Measurements from ENCODE around the gene SGSM2. TPM values are rescaled to one million over a fixed set of nuclear protein-coding genes. Genes with fewer than 3 reads are reported as not detected.

The SGSM2 gene
- total and polyA plus RNA-seq, 2 of the 13 experiments (the other 11 are each of a cell fraction or from before 2014, with no cell fraction given): 30.4 to 51.3 TPM

GRCh38 chr17:2336215-2336851 is 968 bp upstream of the SGSM2 start, which contains the start of gene TSR1 (continued):
- TF ChIP-seq, protein P1, sequence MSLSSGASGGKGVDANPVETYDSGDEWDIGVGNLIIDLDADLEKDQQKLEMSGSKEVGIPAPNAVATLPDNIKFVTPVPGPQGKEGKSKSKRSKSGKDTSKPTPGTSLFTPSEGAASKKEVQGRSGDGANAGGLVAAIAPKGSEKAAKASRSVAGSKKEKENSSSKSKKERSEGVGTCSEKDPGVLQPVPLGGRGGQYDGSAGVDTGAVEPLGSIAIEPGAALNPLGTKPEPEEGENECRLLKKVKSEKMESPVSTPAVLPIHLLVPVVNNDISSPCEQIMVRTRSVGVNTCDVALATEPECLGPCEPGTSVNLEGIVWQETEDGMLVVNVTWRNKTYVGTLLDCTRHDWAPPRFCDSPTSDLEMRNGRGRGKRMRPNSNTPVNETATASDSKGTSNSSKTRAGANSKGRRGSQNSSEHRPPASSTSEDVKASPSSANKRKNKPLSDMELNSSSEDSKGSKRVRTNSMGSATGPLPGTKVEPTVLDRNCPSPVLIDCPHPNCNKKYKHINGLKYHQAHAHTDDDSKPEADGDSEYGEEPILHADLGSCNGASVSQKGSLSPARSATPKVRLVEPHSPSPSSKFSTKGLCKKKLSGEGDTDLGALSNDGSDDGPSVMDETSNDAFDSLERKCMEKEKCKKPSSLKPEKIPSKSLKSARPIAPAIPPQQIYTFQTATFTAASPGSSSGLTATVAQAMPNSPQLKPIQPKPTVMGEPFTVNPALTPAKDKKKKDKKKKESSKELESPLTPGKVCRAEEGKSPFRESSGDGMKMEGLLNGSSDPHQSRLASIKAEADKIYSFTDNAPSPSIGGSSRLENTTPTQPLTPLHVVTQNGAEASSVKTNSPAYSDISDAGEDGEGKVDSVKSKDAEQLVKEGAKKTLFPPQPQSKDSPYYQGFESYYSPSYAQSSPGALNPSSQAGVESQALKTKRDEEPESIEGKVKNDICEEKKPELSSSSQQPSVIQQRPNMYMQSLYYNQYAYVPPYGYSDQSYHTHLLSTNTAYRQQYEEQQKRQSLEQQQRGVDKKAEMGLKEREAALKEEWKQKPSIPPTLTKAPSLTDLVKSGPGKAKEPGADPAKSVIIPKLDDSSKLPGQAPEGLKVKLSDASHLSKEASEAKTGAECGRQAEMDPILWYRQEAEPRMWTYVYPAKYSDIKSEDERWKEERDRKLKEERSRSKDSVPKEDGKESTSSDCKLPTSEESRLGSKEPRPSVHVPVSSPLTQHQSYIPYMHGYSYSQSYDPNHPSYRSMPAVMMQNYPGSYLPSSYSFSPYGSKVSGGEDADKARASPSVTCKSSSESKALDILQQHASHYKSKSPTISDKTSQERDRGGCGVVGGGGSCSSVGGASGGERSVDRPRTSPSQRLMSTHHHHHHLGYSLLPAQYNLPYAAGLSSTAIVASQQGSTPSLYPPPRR (CRISPR knock-in tag; IDR thresholded peaks at IDR 0.05; ENCODE audit: borderline replicate concordance): peak; percentile 13; the same call in 1 of the 2 replicates
- no peak for TF ChIP-seq SYNCRIP (IDR thresholded peaks at IDR 0.05; ENCODE audit: insufficient read depth, low read depth, low read length)
- peak; percentile 97 for TF ChIP-seq SIN3B (IDR thresholded peaks at IDR 0.05; ENCODE audit: low read length)
- TF ChIP-seq, protein P2, sequence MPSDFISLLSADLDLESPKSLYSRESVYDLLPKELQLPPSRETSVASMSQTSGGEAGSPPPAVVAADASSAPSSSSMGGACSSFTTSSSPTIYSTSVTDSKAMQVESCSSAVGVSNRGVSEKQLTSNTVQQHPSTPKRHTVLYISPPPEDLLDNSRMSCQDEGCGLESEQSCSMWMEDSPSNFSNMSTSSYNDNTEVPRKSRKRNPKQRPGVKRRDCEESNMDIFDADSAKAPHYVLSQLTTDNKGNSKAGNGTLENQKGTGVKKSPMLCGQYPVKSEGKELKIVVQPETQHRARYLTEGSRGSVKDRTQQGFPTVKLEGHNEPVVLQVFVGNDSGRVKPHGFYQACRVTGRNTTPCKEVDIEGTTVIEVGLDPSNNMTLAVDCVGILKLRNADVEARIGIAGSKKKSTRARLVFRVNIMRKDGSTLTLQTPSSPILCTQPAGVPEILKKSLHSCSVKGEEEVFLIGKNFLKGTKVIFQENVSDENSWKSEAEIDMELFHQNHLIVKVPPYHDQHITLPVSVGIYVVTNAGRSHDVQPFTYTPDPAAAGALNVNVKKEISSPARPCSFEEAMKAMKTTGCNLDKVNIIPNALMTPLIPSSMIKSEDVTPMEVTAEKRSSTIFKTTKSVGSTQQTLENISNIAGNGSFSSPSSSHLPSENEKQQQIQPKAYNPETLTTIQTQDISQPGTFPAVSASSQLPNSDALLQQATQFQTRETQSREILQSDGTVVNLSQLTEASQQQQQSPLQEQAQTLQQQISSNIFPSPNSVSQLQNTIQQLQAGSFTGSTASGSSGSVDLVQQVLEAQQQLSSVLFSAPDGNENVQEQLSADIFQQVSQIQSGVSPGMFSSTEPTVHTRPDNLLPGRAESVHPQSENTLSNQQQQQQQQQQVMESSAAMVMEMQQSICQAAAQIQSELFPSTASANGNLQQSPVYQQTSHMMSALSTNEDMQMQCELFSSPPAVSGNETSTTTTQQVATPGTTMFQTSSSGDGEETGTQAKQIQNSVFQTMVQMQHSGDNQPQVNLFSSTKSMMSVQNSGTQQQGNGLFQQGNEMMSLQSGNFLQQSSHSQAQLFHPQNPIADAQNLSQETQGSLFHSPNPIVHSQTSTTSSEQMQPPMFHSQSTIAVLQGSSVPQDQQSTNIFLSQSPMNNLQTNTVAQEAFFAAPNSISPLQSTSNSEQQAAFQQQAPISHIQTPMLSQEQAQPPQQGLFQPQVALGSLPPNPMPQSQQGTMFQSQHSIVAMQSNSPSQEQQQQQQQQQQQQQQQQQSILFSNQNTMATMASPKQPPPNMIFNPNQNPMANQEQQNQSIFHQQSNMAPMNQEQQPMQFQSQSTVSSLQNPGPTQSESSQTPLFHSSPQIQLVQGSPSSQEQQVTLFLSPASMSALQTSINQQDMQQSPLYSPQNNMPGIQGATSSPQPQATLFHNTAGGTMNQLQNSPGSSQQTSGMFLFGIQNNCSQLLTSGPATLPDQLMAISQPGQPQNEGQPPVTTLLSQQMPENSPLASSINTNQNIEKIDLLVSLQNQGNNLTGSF (CRISPR knock-in tag; IDR thresholded peaks at IDR 0.05): peak; percentile 84; the same call in 1 of the 2 replicates
- TF ChIP-seq ZNF180 (CRISPR knock-in tag; IDR thresholded peaks at IDR 0.05; ENCODE audit: borderline replicate concordance, low read depth): no peak
- TF ChIP-seq ELF4 (CRISPR knock-in tag; IDR thresholded peaks at IDR 0.05; ENCODE audit: borderline replicate concordance): peak; percentile 8; the same call in 1 of the 2 replicates
- 0 out of 2 replicates have a peak, but pooled peaks have one; percentile 25 for TF ChIP-seq CREB3 (CRISPR knock-in tag; IDR thresholded peaks at IDR 0.05)
- peak; percentile 83 for TF ChIP-seq SP2 (CRISPR knock-in tag; IDR thresholded peaks at IDR 0.05)
- no peak for TF ChIP-seq CCAR2 (optimal IDR thresholded peaks at IDR 0.05; ENCODE audit: low read depth, low read length)
- TF ChIP-seq, protein P3, sequence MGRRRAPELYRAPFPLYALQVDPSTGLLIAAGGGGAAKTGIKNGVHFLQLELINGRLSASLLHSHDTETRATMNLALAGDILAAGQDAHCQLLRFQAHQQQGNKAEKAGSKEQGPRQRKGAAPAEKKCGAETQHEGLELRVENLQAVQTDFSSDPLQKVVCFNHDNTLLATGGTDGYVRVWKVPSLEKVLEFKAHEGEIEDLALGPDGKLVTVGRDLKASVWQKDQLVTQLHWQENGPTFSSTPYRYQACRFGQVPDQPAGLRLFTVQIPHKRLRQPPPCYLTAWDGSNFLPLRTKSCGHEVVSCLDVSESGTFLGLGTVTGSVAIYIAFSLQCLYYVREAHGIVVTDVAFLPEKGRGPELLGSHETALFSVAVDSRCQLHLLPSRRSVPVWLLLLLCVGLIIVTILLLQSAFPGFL (CRISPR knock-in tag; IDR thresholded peaks at IDR 0.05): no peak
- no peak for TF ChIP-seq LCORL (IDR thresholded peaks at IDR 0.05)
- TF ChIP-seq LCORL (CRISPR knock-in tag; IDR thresholded peaks at IDR 0.05): no peak
- TF ChIP-seq MXD1 (CRISPR knock-in tag; IDR thresholded peaks at IDR 0.05): peak; percentile 91; the same call in 1 of the 2 replicates

Data from HepG2 (cell line).